Head of caudate nucleus (tissue), 42 donors: ENCODE measurements around the gene TIMD4.

Source experiments
- DNase-seq, 42 donors: peaks; one replicate each; pipeline versions ENCODE4 v3.0.0 to v3.0.0-alpha.2; 2020 to 2021; ENCODE audit warnings: mixed read lengths in 7 of 42
- intact Hi-C: fragments of 100-400 bp; cut with DNase I; formaldehyde crosslinking; loops from one replicate; pipeline ENCODE4 v1.15.0; 2022

Gene TIMD4

DNA sequence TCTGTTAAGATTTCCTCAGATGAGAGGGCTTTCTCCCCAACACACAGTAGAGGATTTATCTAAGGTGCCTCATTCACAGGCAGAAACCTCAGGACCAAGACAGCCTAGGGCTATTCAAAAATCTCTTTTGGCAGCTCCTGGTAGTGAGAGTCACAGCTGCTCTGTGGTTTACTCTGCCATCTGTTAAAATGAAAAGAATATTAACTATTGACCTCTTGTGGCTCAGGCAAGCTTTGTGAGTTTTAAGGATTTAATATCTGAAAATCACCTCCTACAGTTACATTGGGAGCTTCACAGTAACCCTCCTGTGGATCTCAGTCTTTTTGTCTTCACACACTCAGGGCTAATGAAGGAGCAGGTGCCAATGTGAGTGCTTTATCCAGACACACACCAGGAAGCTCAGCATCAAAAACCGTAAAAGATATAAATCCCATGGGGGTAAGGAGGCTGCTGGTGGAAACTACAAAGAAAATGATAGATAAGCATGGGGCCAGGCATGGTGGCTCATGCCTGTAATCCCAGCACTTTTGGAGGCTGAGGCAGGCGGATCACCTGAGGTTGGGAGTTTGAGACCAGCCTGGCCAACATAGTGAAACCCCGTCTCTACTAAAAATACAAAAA lies 83.3 kb downstream of the TIMD4 start:
- intact Hi-C loops: no loop called here

DNA sequence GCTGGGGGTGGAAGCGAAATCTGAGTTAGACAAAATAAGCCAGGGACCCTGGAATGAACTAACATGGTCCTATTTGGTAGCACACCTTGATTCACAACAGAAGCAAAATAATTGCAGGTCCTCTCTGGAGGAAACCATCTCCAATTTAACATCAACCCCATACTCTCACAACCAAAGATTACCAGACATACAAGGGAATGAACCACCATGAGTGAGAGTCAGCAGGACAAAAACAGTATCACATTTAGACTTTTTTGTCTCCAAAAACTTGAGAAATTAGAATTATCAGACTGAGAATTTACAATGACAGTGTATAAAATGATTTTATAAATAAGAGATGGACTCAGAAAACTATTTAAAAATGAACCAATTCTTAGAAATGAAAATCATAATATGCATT lies 91.8 kb downstream of the TIMD4 start:
- no peak for DNase-seq
- intact Hi-C loops: no loop called here

More for the DNA sequence above, 83.3 kb downstream of the TIMD4 start:
- DNase-seq: no peak

DNA sequence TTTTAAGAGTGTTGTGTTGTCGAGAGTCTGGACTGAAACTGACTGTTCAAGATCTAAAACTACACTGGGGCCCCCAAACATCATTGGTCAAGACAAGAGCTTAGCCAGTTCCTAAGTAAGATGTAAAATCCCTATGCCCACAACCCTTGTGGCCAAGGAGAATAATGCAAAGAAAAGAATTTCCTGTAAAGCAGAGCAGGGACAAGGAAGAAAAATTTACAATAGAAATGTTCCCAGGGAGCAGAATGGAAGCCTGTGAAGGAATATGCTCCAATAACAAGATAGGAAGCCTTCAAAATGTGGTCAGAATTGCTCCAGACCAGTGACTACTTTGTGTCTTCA lies 92.6 kb downstream of the TIMD4 start:
- no peak for DNase-seq
- intact Hi-C loops: no loop called here
